ENCODE data around the gene KCNG3.

Gene KCNG3

DNA sequence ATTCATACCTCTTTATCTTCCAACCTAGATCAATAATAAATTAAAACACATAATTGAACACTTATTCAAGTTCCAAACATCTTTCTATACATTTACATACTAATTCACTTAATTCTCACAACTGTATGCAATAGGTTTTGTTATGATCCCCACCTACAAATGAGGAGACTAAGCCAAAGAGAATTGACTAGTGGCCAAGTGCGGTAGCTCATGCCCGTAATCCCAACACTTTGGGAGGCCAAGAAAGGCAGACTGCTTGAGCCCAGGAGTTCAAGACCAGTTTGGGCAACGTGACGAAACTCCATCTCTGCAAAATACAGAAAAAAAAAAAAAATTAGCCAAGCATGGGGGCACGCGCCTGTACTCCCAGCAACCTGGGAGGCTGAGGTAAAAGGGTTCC, 36.8 kb downstream of the KCNG3 start:
- H3K9ac ChIP-seq (ENCODE audit: low read depth, low read length), result no peak overlapping the region
- no peaks in the 10 kb centered on the region for H3K9me3 ChIP-seq (ENCODE audit: control insufficient read depth, insufficient read depth, low read length)
- no peaks in the 10 kb centered on the region for H3K4me1 ChIP-seq (ENCODE audit: insufficient read depth, low read length)

DNA sequence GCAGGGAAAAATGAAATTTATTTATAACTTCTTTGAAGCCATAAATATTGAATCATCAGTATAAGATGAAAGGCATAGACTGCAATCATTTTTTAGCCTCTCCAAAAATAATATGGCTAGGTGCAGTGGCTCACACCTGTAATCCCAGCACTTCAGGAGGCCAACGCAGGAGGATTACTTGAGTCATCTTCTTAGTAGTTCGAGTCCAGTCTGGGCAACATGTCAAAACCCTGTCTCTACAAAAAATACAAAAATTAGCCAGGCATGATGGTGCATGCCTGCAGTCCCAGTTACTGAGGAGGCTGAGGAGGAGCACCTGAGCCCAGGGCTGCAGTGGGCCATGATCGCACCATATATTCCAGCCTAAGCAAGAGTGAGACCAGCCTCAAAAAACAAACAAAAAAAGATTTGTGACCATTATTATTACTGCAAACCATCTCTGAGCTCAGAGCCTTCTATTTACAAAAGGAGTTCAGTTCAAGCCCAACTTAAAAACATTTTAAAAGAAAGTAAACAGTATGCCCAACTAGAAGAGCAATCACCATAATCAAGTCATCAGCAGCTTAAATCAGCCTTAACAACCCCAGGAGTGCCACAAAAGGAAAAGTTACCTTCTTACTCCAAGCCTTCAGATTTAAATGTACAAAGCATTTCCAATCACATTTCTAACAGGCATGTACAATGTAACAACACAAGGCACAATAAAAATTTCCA, 37.5 kb downstream of the KCNG3 start:
- Histone ChIP-seq H3K9ac (ENCODE audit: low read depth, low read length) (no peak overlapping the region), H3K36me3 (ENCODE audit: insufficient read depth, low read length) (no peaks in the 10 kb centered on the region), H3K4me1 (ENCODE audit: insufficient read depth, low read length) (no peaks in the 10 kb centered on the region), H3K9me3 (ENCODE audit: control insufficient read depth, insufficient read depth, low read length) (no peaks in the 10 kb centered on the region)

More for the DNA sequence above, 36.8 kb downstream of the KCNG3 start:
- H3K36me3 ChIP-seq (ENCODE audit: insufficient read depth, low read length), result no peaks in the 10 kb centered on the region

DNA sequence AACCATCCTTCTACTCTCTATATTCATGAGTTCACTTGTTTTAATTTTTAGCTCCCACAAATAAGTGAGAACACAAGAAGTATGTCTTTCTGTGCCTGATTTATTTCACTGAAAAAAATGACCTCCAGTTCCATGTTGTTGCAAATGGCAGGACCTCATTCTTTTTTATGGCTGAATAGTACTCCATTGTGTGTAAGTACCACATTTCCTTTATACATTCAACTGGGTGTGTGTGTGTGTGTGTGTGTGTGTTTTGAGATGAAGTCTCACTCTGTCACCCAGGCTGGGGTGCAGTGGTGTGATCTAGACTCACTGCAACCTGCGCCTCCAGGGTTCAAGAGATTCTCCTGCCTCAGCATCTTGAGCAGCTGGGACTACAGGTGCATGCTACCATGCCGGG, 41.2 kb downstream of the KCNG3 start:
- Histone ChIP-seq H3K4me1 (ENCODE audit: insufficient read depth, low read length) (no peaks in the 10 kb centered on the region), H3K36me3 (ENCODE audit: insufficient read depth, low read length) (no peaks in the 10 kb centered on the region), H3K9me3 (ENCODE audit: control insufficient read depth, insufficient read depth, low read length) (no peaks in the 10 kb centered on the region), H3K9ac (ENCODE audit: low read depth, low read length) (no peak overlapping the region)

DNA sequence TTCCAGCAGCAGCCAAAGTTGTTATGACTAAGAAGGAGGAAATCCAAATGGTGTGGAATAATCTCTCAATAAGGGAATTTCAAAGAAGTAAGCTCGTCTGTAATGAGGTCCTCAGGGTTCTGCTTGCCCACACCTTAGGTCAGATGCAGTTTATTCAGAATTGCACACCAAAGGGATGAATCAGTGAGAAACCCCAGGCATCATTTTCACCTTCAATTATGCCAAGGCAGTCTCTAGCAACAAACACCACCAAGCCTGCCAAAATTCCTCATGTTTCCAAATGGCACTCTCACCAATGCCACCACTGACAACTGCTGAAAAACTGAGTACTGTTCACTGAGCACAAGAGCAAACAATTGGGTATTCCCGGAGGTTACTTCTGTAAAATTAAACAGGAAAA, 43.6 kb downstream of the KCNG3 start:
- Histone ChIP-seq H3K9ac (ENCODE audit: low read depth, low read length) (no peak overlapping the region), H3K4me1 (ENCODE audit: insufficient read depth, low read length) (no peaks in the 10 kb centered on the region), H3K9me3 (ENCODE audit: control insufficient read depth, insufficient read depth, low read length) (no peaks in the 10 kb centered on the region), H3K36me3 (ENCODE audit: insufficient read depth, low read length) (no peaks in the 10 kb centered on the region)

DNA sequence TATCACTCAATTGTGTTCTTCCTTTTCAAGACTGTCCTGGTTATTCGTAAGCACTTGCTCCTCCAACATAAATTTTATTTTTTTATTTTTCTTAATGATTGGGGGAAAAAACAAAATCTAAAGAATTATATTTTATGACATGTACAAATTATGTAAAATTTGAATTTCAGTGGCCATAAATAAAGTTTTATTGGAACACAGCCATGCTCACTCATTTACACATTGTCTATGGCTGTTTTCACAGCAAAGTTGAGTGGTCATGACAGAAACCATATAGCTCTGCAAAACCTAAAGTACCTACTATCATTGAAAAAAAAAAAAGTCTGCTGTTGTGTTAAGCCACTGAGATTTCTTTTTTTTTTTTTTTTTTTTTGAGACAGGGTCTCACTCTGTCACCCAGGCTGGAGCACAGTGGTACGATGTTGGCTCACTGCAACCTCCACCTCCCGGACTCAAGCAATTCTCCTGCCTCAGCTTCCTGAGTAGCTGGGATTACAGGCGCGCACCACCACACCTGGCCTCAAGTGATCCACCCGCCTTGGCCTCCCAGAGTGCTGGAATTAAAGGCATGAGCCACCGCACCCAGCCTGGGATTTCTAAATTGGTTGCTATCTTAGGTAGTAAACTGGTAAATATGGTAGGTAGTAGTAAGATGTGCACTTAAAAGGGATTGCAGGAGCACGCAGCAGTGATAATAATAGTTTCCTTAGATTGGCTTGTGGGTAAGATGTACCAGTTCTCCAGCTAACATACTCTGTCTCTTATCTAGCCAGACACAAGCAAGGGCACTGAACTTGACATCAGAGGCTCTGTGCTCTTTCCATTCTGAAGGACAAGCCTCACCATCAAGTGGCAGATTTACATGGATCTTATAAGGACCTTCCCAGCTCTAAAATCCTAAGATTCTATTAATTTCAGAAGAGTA, 44.4 kb downstream of the KCNG3 start:
- Histone ChIP-seq H3K4me1 (ENCODE audit: insufficient read depth, low read length) (no peaks in the 10 kb centered on the region), H3K9ac (ENCODE audit: low read depth, low read length) (no peak overlapping the region), H3K9me3 (ENCODE audit: control insufficient read depth, insufficient read depth, low read length) (no peaks in the 10 kb centered on the region), H3K36me3 (ENCODE audit: insufficient read depth, low read length) (no peaks in the 10 kb centered on the region)

DNA sequence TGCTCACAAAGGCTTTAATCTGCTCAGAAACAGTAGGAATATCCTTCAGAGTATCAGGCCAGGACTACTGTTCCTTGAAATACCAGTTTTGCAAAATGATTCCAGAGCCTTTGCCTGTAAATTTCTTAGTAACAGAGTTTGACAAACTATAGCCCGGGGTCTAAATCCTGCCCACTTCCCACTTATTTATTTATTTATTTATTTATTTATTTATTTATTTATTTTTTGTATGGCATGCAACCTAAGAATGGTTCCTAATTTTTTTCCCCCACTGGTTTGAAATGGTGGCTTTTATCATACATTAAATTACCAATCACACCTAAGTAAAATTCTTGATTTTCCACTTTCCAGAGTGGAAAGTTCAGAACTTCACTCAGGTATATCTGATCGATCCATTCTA, 45.6 kb downstream of the KCNG3 start:
- Histone ChIP-seq H3K9ac (ENCODE audit: low read depth, low read length) (no peak overlapping the region), H3K36me3 (ENCODE audit: insufficient read depth, low read length) (no peaks in the 10 kb centered on the region)

DNA sequence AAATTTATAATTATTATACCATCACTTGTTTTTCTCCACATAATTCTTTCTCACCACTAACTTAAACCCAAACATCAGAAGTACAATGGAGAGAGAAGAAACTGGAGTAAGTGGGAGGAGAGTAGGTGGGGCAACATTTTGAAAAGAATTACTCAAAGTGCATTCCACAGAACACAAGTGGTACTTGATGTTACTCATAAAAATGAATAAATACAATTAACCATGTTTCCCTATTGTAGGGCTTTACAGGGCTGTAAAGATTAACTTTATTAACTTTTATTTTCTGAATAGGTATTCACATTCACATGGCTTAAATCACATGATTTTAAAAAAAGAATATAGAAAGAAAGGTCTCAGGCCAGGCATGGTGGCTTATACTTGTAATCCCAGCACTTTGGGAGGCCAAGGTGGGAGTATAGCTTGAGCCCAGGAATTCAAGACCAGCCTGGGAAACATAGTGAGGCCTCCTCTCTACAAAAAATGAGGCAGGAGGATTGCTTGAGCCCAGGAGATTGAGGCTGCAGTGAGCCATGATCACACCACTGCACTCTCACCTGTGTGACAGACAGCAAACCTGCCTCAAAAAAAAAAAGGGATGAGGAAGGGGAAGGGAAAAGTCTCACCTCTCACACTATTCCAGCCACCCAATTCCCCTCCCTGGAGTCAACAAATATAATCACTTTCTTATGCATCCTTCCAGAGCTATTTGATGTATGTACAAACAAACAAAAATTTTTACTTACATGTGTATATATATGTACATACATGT, 47.1 kb downstream of the KCNG3 start:
- Histone ChIP-seq H3K9me3 (ENCODE audit: control insufficient read depth, insufficient read depth, low read length) (no peaks in the 10 kb centered on the region), H3K36me3 (ENCODE audit: insufficient read depth, low read length) (no peaks in the 10 kb centered on the region), H3K9ac (ENCODE audit: low read depth, low read length) (no peak overlapping the region), H3K4me1 (ENCODE audit: insufficient read depth, low read length) (no peaks in the 10 kb centered on the region)

More for the DNA sequence above, 45.6 kb downstream of the KCNG3 start:
- no peaks in the 10 kb centered on the region for H3K9me3 ChIP-seq (ENCODE audit: control insufficient read depth, insufficient read depth, low read length)
- H3K4me1 ChIP-seq (ENCODE audit: insufficient read depth, low read length), result no peaks in the 10 kb centered on the region

DNA sequence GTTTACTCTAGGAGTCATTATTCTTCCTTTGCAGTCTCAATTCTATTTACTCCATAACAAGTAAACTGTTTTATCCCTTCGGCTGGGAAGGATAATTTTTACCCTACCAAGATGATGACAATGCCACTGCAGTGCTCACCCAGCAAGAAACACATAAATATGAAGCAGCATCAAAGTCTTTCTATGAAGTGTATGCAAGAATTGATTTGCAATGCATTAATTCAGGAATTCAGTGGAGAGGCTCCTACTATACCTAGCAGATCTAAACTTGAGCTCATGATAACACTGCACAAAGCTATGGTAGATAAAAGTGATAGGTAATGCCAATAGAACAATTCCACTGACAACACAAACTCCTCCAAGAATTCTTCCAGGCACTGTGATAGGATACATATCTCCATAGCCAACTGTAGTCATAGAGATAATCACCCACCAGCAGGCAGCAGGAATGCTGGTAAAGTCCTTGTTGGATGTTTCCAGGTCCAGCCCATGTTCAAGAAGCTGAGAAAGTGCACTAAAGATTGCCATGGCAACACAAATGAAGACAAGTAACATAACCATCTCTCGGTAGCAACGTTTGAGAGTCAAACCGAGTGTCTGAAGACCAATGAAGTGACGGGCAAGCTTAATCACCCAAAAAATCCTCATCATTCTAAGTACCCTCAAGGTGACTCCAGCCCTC, 49.9 kb downstream of the KCNG3 start:
- Histone ChIP-seq H3K36me3 (ENCODE audit: insufficient read depth, low read length) (no peaks in the 10 kb centered on the region), H3K9me3 (ENCODE audit: control insufficient read depth, insufficient read depth, low read length) (no peaks in the 10 kb centered on the region), H3K4me1 (ENCODE audit: insufficient read depth, low read length) (no peaks in the 10 kb centered on the region), H3K9ac (ENCODE audit: low read depth, low read length) (no peak overlapping the region)

DNA sequence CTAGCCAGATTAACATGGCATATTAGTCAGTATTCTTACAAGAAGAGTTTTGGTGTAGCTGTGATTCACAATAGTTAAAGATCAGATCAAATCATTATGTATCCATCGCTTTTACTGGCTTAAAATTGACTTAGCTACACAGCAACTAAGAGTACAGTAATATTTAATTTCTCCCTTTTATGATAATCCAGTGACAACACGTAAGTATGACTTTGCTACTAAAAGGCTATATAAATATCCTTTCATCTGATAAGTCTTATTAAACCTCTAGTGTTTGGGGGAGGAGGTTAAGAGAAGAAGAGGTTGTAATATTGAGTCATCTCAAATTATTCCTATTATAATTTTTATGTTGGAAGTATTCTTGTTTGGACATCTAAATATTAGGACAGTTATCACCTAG, 51.0 kb downstream of the KCNG3 start:
- no peak overlapping the region for H3K9ac ChIP-seq (ENCODE audit: low read depth, low read length)
- H3K36me3 ChIP-seq (ENCODE audit: insufficient read depth, low read length), result no peaks in the 10 kb centered on the region
- no peaks in the 10 kb centered on the region for H3K9me3 ChIP-seq (ENCODE audit: control insufficient read depth, insufficient read depth, low read length)
- H3K4me1 ChIP-seq (ENCODE audit: insufficient read depth, low read length), result no peaks in the 10 kb centered on the region

DNA sequence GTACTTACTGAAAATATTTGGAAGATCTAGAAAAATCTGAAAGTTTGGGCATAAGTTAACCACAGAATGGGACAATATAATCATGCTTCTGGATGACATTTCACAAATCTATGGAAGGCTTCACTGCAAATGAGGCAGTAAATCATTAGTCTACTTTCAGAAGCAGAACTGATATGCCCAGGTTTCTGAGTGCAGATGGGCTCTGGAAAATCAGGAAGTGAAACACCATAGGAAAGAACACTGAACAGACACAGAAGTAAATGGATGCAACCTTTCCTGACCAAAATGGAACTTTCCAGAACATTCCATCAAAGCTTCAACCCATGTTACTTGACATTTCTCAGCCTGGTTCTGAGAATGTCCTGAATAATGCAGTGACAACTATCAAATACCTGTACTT, 55.1 kb downstream of the KCNG3 start:
- Histone ChIP-seq H3K4me1 (ENCODE audit: insufficient read depth, low read length) (no peaks in the 10 kb centered on the region), H3K36me3 (ENCODE audit: insufficient read depth, low read length) (no peaks in the 10 kb centered on the region), H3K9ac (ENCODE audit: low read depth, low read length) (no peak overlapping the region), H3K9me3 (ENCODE audit: control insufficient read depth, insufficient read depth, low read length) (no peaks in the 10 kb centered on the region)

DNA sequence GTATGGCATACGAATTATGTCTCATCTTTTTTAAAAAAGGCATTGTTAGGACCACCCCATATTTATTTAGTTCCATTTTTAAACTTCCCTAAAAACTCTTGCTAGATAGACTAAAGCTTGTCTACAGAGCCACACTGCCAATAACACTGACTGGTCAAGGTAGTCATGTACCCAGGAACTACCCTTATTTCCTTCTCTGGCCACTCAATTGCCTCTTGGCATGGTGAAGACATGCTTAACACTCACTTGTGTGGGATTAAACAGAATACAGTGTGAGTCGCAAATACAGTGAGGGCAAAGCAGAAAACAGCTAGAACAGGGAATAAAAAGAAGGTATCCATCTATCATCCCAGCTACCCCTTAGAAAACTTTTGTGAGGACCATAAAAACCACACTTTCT, 57.4 kb downstream of the KCNG3 start:
- H3K9me3 ChIP-seq (ENCODE audit: control insufficient read depth, insufficient read depth, low read length), result no peaks in the 10 kb centered on the region

DNA sequence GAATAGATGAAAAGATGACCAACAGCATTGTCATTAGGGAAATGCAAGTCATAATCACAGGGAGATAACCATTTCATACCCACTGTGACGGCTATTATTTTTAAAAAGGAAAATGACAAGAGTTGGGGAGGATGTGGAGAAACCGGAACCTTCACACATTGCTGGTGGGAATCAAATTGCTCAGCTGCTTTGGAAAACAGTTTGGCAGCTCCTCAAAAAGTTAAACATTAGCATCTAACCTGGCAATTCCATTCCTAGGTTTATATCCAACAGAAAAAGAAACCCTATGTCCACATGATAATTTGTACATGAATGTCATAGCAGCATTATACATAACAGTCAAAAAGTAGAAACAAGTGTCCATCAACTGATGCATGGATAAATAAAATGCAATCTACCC, 58.2 kb downstream of the KCNG3 start:
- H3K4me1 ChIP-seq (ENCODE audit: insufficient read depth, low read length), result no peaks in the 10 kb centered on the region
- no peak overlapping the region for H3K9ac ChIP-seq (ENCODE audit: low read depth, low read length)
- H3K36me3 ChIP-seq (ENCODE audit: insufficient read depth, low read length), result no peaks in the 10 kb centered on the region
- no peaks in the 10 kb centered on the region for H3K9me3 ChIP-seq (ENCODE audit: control insufficient read depth, insufficient read depth, low read length)

More for the DNA sequence above, 57.4 kb downstream of the KCNG3 start:
- H3K4me1 ChIP-seq (ENCODE audit: insufficient read depth, low read length), result no peaks in the 10 kb centered on the region
- H3K36me3 ChIP-seq (ENCODE audit: insufficient read depth, low read length), result no peaks in the 10 kb centered on the region
- no peak overlapping the region for H3K9ac ChIP-seq (ENCODE audit: low read depth, low read length)

DNA sequence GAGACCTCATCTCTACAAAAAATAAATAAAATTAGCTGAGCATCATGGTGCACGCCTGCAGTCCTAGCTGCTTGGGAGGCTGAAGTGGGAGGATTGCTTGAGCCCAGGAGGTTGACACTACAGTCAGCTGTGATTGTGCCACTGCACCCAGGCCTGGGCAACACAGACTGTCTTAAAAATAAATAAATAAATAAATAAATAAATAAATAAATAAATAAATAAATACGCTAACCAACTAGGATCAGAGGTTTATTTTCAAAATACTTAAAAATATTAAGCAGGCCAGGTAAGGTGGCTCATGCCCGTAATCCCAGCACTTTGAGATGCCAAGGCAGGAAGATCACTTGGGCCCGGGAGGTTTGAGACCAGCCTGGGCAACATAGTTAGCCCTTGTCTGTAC, 63.6 kb downstream of the KCNG3 start:
- no peaks in the 10 kb centered on the region for H3K36me3 ChIP-seq (ENCODE audit: insufficient read depth, low read length)
- no peak overlapping the region for H3K9ac ChIP-seq (ENCODE audit: low read depth, low read length)
- H3K4me1 ChIP-seq (ENCODE audit: insufficient read depth, low read length), result no peaks in the 10 kb centered on the region
- no peaks in the 10 kb centered on the region for H3K9me3 ChIP-seq (ENCODE audit: control insufficient read depth, insufficient read depth, low read length)

DNA sequence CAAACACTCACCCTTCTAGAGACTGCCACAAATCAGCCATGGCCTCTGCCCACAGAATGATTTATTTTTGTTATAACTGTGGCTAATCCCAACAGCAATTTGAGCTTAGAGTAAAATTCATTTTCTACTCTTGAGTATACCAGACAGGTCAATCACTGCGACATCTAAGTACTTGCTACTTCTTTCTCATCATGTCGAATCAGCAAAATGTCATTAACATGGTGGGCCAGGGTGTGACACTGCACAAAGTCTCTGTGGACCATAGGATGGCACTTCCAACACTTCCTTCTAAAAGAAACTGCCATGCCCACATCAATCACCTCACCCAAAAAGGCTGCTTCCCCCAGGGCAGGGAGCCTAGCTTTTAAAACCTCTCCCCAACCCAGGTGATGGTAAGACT, 64.4 kb downstream of the KCNG3 start:
- Histone ChIP-seq H3K9ac (ENCODE audit: low read depth, low read length) (no peak overlapping the region), H3K9me3 (ENCODE audit: control insufficient read depth, insufficient read depth, low read length) (no peaks in the 10 kb centered on the region), H3K36me3 (ENCODE audit: insufficient read depth, low read length) (no peaks in the 10 kb centered on the region), H3K4me1 (ENCODE audit: insufficient read depth, low read length) (no peaks in the 10 kb centered on the region)

Data from ES-I3 (cell line).